Thyroid gland (tissue), 4 donors: ENCODE measurements around the gene ATG4C. TPM values are rescaled to one million over a fixed set of nuclear protein-coding genes. Genes with fewer than 3 reads are reported as not detected.

Experiments used
- DNase-seq, 2 donors: peaks; one replicate each; pipeline ENCODE4 v3.0.0-alpha.2; 2019
- H3K27ac ChIP-seq, 3 donors: fragments of 200-600 bp; sonication (generic); 1 replicate in 2 of 3; 2 replicates in 1 of 3; pipeline ENCODE4 v1.5.1; 2016 to 2019; ENCODE audit warnings: mild to moderate bottlenecking in 1 of 3, moderate library complexity in 1 of 3
- H3K27me3 ChIP-seq: fragments of 200-600 bp; sonication (generic); one replicate; pipeline ENCODE4 v1.5.1; 2019
- H3K36me3 ChIP-seq, 2 donors: fragments of 200-600 bp; sonication (generic); one replicate each; pipeline ENCODE4 v1.5.1; 2016 to 2019
- H3K4me1 ChIP-seq, 2 donors: fragments of 200-600 bp; sonication (generic); one replicate each; pipeline ENCODE4 v1.5.1; 2017 to 2019
- H3K4me3 ChIP-seq, 3 donors: fragments of 200-600 bp; sonication (generic); replicated peaks in 1 of 3; 1 replicate in 2 of 3; 2 replicates in 1 of 3; pipeline ENCODE4 v1.5.1; 2016; ENCODE audit warnings: mild to moderate bottlenecking in 1 of 3
- H3K9me3 ChIP-seq: fragments of 200-600 bp; sonication (generic); one replicate; pipeline ENCODE4 v1.5.1; 2017
- POLR2A ChIP-seq, 2 donors: fragments of 450-650 bp; IDR thresholded peaks; one replicate each; pipeline ENCODE4 v1.6.1; 2017; ENCODE audit warnings: antibody characterized with exemption in 2 of 2, mild to moderate bottlenecking in 2 of 2, moderate library complexity in 1 of 2
- intact Hi-C: fragments of 100-400 bp; cut with DNase I; formaldehyde crosslinking; loops from one replicate; pipeline ENCODE4 v1.15.1; 2023
- total RNA-seq, 4 donors: library from RNA; depleted of rRNA; stranded (reverse); fragments of >200 nt; gene quantifications; one replicate each; pipeline ENCODE4 v1.2.3, GENCODE V29; 2016
- TF ChIP-seq, protein P1 (sequence below), 6 experiments: fragments of 200-600 bp in 3 of 6; fragments of 450-650 bp in 3 of 6; sonication (generic) in 3 of 6; IDR thresholded peaks; one replicate each; pipeline ENCODE4 v1.5.1; 2016 to 2019; ENCODE audit warnings: antibody characterized with exemption in 6 of 6, mild to moderate bottlenecking in 2 of 6, inconsistent platforms in 1 of 6, moderate library complexity in 1 of 6

The ATG4C gene
- total RNA-seq, 4 donors from 2014 or later: 16.3 to 23.4 (median 19.9) TPM

DNA sequence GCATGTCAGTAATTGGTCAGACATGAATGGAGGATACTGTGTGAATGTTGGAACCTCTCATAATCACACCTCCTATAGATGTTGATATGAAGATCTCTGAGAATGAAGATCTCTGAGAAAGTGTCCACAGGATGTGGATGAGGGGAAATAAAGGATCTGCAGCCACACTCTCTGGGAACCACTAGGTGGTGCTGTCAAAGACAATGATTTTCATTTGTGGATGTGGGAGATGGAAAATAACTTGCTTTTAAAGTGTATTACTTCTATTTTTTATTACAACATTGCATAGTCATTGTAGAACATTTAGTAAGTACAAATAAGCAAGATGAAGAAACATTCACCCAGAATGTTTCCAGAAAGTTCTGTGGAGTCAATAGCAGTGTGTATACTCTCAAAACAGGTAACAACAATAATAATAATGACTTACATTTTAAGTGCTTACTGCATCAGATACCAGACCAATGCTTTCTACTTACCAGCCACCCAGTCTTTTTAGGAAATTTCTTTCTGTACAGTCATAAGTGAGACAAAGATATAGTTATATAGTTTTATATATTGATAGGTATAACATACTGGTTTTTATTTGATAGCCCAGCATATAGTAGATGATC, 128.2 kb downstream of the ATG4C start:
- Histone ChIP-seq H3K9me3 (no peaks in the 10 kb centered on the region), H3K36me3 (no peaks in the 10 kb centered on the region), H3K27me3 (no peaks in the 10 kb centered on the region), H3K27ac (no peak overlapping the region), H3K4me1 (no peaks in the 10 kb centered on the region), H3K4me3 (no peak overlapping the region)
- intact Hi-C loops: no loop called here
- no peak for DNase-seq
- TF ChIP-seq POLR2A (IDR thresholded peaks at IDR 0.05): no peak
- TF ChIP-seq, protein P1, sequence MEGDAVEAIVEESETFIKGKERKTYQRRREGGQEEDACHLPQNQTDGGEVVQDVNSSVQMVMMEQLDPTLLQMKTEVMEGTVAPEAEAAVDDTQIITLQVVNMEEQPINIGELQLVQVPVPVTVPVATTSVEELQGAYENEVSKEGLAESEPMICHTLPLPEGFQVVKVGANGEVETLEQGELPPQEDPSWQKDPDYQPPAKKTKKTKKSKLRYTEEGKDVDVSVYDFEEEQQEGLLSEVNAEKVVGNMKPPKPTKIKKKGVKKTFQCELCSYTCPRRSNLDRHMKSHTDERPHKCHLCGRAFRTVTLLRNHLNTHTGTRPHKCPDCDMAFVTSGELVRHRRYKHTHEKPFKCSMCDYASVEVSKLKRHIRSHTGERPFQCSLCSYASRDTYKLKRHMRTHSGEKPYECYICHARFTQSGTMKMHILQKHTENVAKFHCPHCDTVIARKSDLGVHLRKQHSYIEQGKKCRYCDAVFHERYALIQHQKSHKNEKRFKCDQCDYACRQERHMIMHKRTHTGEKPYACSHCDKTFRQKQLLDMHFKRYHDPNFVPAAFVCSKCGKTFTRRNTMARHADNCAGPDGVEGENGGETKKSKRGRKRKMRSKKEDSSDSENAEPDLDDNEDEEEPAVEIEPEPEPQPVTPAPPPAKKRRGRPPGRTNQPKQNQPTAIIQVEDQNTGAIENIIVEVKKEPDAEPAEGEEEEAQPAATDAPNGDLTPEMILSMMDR (IDR thresholded peaks at IDR 0.05): peak in 2 of 6 experiments; percentile 29 to 50

Other genes with a start within 250 kb of the ATG4C start
- not detected for gene ANGPTL3, start 186.6 kb upstream of the ATG4C start, total RNA-seq
- 10 to 100 TPM; 34.1 to 47.7 (median 42.1) TPM for gene DOCK7, start 95.7 kb upstream of the ATG4C start, total RNA-seq